Neutrophil (primary cell): ENCODE results near the gene TMC1.
"Not testable (repeated sequence)": the region's sequence is repeated elsewhere in the genome, so short reads cannot be mapped to it uniquely, and the experiment has no call there.

Experiments used
- H3K27ac ChIP-seq: fragments of 200-600 bp; sonication (generic); 2 replicates; pipeline ENCODE4 v1.5.1; 2016; ENCODE audit warnings: mild to moderate bottlenecking, moderate library complexity
- H3K27me3 ChIP-seq: fragments of 200-600 bp; sonication (generic); 2 replicates; pipeline ENCODE4 v1.6.0; 2016; ENCODE audit warnings: mild to moderate bottlenecking
- H3K36me3 ChIP-seq: fragments of 200-600 bp; sonication (generic); 2 replicates; pipeline ENCODE4 v1.5.1; 2017
- H3K4me1 ChIP-seq, 2 experiments: fragments of 200-600 bp in 1 of 2; sonication (generic) in 1 of 2; 1 replicate in 1 of 2; 2 replicates in 1 of 2; pipeline versions ENCODE4 v1.5.1 to v1.6.1; 2013 to 2016; ENCODE audit warnings: low read depth in 1 of 2, low read length in 1 of 2, mild to moderate bottlenecking in 1 of 2, moderate library complexity in 1 of 2; ENCODE audit not compliant: control insufficient read depth in 1 of 2, insufficient read depth in 1 of 2
- H3K4me3 ChIP-seq, 2 experiments: fragments of 200-600 bp in 1 of 2; sonication (generic) in 1 of 2; 1 replicate in 1 of 2; 2 replicates in 1 of 2; pipeline ENCODE4 v1.5.1; 2013 to 2016; ENCODE audit warnings: low read depth in 1 of 2, low read length in 1 of 2, mild to moderate bottlenecking in 1 of 2, moderate library complexity in 1 of 2
- H3K9me3 ChIP-seq: fragments of 200-600 bp; sonication (generic); 2 replicates; pipeline ENCODE4 v1.5.1; 2016
- CTCF ChIP-seq: fragments of 200-600 bp; sonication (generic); IDR thresholded peaks from 2 replicates; pipeline ENCODE4 v1.5.1; 2016; ENCODE audit warnings: antibody characterized with exemption

Gene TMC1

DNA sequence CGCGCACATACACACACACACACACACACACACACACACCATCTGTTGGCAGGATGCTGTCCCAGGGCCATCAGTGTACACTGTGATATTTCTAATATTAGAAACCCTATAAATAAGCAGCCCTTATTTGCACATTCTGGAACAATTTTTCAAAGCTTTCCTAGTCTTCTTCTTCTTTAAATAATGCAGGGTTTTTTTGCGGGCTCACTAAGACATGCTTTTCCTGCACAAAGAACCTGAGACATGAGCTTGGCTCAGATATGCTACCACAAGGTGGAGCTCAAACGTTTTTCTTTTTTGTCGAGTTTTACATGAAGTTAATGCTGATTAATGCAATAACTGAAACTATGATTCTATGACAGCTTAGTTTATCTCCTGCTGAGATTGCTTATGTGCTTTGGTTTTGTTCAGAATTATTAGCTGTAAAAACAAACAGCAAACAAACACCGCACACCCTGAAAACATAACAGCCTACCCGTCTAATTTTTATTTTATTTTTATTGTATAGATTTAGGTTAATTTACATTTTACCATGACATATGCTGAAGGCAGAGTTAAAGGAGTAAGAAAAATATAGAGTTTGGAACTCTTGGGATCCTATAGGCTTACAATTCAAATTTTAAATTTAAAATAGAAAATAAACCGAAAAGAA, 335.7 kb downstream of the TMC1 start:
- Histone ChIP-seq H3K27me3 (no peaks in the 10 kb centered on the region), H3K4me3 (no peak overlapping the region), H3K9me3 (no peaks in the 10 kb centered on the region), H3K27ac (no peak overlapping the region), H3K36me3 (no peaks in the 10 kb centered on the region), H3K4me1 (peaks cover 0 to 3% of the 10 kb centered on the region in 2 experiments)
- no peak for TF ChIP-seq CTCF

GRCh38 chr9:72857624-72857996, 336.2 kb downstream of the TMC1 start:
- TF ChIP-seq CTCF = no peak
- H3K4me1 ChIP-seq = peaks cover 0 to 3% of the 10 kb centered on the region in 2 experiments
- no peaks in the 10 kb centered on the region for H3K9me3 ChIP-seq
- H3K27me3 ChIP-seq = no peaks in the 10 kb centered on the region
- H3K4me3 ChIP-seq = no peak overlapping the region
- H3K27ac ChIP-seq = no peak overlapping the region
- H3K36me3 ChIP-seq = no peaks in the 10 kb centered on the region

DNA sequence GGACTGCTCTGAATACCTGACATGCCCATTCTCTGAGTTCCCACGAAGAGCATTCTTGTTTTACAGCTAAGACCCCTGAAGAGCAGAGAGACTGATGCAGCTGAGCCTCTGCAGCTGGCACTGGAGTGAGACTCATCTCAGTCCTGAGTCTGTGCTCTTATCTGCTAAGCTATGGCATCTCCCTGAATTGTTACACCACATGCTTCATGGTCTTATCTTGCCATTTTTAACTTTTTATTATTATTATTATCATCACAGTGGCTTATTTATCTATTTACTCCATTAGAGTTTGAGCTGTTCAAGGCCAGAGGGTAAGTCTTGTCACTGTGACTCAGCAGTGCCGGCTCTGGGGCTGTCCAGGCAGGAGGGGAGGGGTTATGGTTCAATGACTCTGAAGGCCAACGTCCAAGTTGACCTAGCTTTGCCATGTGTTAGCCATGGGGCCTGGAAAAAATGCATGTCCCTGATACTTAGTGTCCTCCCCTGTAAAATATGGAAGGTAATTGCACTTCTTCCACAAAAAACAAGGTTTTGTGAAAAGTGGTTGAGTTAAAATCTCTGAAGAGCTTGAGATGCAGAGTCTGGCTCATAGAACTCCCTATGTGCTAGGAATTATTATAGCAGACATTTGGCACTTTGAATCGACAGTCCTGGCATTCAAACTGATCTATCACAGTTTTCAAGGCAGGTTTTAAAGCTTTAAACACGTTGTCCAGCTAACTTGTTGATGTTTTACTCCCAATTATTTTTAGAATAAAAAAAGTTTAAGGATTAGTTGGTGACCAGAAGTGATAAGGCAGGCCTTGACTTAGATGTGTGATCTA, 336.9 kb downstream of the TMC1 start:
- H3K27ac ChIP-seq = no peak overlapping the region
- H3K4me1 ChIP-seq = peaks cover 0 to 3% of the 10 kb centered on the region in 2 experiments
- H3K9me3 ChIP-seq = no peaks in the 10 kb centered on the region
- no peak overlapping the region for H3K4me3 ChIP-seq
- no peaks in the 10 kb centered on the region for H3K27me3 ChIP-seq
- no peak for TF ChIP-seq CTCF
- H3K36me3 ChIP-seq = no peaks in the 10 kb centered on the region

- H3K36me3 ChIP-seq, H3K4me1 ChIP-seq, H3K9me3 ChIP-seq, H3K27me3 ChIP-seq, H3K4me3 ChIP-seq, H3K27ac ChIP-seq: not testable (repeated sequence)
Observed at GRCh38 chr9:72862788-72863187, 341.4 kb downstream of the TMC1 start.

DNA sequence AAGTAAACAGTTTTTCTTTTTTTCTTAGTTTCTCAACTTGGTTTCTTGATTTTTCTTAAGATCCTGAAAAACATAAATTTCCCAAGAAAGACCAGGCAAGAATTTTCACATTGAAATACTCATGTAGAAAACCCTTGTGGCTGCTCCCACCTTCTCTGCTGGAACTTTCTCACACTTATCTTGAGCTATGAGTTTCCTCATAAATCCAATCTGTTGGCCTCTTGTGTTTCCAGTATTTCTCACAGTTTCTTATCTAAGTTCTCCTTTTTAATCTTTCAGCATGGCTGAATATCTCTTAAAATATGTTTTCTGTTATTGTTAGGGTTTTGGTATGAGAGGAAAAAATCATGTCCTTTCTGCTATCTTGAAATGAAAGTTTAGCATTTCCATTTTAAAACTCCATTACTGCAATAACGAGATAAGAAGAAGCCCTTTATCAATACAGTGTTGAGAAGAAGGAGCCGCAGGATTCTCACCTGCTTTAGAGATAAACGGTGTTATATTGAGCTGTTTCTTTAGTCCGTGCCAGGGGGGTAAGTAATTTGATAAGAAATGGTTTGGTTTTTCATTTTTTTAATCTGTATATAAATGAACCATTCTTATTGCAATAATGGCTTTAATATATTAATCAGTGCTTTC, 342.2 kb downstream of the TMC1 start:
- Histone ChIP-seq H3K4me1 (no peaks in the 10 kb centered on the region), H3K4me3 (no peak overlapping the region)

More for the DNA sequence above, 342.2 kb downstream of the TMC1 start:
- H3K27me3 ChIP-seq = no peaks in the 10 kb centered on the region
- H3K9me3 ChIP-seq = no peaks in the 10 kb centered on the region
- no peak for TF ChIP-seq CTCF
- no peaks in the 10 kb centered on the region for H3K36me3 ChIP-seq
- no peak overlapping the region for H3K27ac ChIP-seq
